GM19395 (cell line): ENCODE measurements around the gene DRC7.

ENCODE experiments used
- ATAC-seq: cut with Tn5 transposase; IDR thresholded peaks from one replicate; pipeline ENCODE4 v1.9.1; 2021; ENCODE audit warnings: mild to moderate bottlenecking, moderate library complexity; ENCODE audit not compliant: unreplicated experiment

The DRC7 gene

GRCh38 chr16:57690782-57691471, 3.7 kb upstream of the DRC7 start:
- ATAC-seq = no peak

- no peak for ATAC-seq
Observed at GRCh38 chr16:57692636-57693035, 2.0 kb upstream of the DRC7 start.

GRCh38 chr16:57693550-57693949, 1.1 kb upstream of the DRC7 start:
- no peak for ATAC-seq

GRCh38 chr16:57694231-57694724, 328 bp upstream of the DRC7 start:
- no peak for ATAC-seq

GRCh38 chr16:57695680-57696069, 1.1 kb downstream of the DRC7 start:
- no peak for ATAC-seq

GRCh38 chr16:57696240-57696639, 1.6 kb downstream of the DRC7 start:
- ATAC-seq = no peak

- ATAC-seq = no peak
Observed at GRCh38 chr16:57697896-57698537, 3.4 kb downstream of the DRC7 start.

- ATAC-seq = no peak
Observed at GRCh38 chr16:57698812-57699405, 4.3 kb downstream of the DRC7 start.

- ATAC-seq = no peak
Observed at GRCh38 chr16:57699481-57699880, 4.9 kb downstream of the DRC7 start.

- no peak for ATAC-seq
Observed at GRCh38 chr16:57699899-57700298, 5.3 kb downstream of the DRC7 start.

GRCh38 chr16:57700781-57701551, 6.4 kb downstream of the DRC7 start:
- no peak for ATAC-seq

- no peak for ATAC-seq
Observed at GRCh38 chr16:57701759-57702371, 7.3 kb downstream of the DRC7 start.

- ATAC-seq = no peak
Observed at GRCh38 chr16:57703416-57704010, 8.9 kb downstream of the DRC7 start.

- no peak for ATAC-seq
Observed at GRCh38 chr16:57704011-57704904, 9.7 kb downstream of the DRC7 start.

- ATAC-seq = no peak
Observed at GRCh38 chr16:57704905-57705852, 10.6 kb downstream of the DRC7 start.

- no peak for ATAC-seq
Observed at GRCh38 chr16:57706717-57707116, 12.1 kb downstream of the DRC7 start.

GRCh38 chr16:57707331-57707730, 12.7 kb downstream of the DRC7 start:
- no peak for ATAC-seq

GRCh38 chr16:57708168-57708567, 13.6 kb downstream of the DRC7 start:
- ATAC-seq = no peak
